Measurements from ENCODE around the gene HMGB2.

The HMGB2 gene

GRCh38 chr4:173380987-173381386 lies 46.8 kb upstream of the HMGB2 start:
- TF ChIP-seq, protein P1, sequence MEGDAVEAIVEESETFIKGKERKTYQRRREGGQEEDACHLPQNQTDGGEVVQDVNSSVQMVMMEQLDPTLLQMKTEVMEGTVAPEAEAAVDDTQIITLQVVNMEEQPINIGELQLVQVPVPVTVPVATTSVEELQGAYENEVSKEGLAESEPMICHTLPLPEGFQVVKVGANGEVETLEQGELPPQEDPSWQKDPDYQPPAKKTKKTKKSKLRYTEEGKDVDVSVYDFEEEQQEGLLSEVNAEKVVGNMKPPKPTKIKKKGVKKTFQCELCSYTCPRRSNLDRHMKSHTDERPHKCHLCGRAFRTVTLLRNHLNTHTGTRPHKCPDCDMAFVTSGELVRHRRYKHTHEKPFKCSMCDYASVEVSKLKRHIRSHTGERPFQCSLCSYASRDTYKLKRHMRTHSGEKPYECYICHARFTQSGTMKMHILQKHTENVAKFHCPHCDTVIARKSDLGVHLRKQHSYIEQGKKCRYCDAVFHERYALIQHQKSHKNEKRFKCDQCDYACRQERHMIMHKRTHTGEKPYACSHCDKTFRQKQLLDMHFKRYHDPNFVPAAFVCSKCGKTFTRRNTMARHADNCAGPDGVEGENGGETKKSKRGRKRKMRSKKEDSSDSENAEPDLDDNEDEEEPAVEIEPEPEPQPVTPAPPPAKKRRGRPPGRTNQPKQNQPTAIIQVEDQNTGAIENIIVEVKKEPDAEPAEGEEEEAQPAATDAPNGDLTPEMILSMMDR (IDR thresholded peaks at IDR 0.05; ENCODE audit: insufficient read depth, low read length) = no peak
- no peak for TF ChIP-seq GABPA (IDR thresholded peaks at IDR 0.05; ENCODE audit: low read depth)
- TF ChIP-seq POLR2AphosphoS5 (IDR thresholded peaks at IDR 0.05; ENCODE audit: low read depth) = no peak
- TF ChIP-seq, protein P2, sequence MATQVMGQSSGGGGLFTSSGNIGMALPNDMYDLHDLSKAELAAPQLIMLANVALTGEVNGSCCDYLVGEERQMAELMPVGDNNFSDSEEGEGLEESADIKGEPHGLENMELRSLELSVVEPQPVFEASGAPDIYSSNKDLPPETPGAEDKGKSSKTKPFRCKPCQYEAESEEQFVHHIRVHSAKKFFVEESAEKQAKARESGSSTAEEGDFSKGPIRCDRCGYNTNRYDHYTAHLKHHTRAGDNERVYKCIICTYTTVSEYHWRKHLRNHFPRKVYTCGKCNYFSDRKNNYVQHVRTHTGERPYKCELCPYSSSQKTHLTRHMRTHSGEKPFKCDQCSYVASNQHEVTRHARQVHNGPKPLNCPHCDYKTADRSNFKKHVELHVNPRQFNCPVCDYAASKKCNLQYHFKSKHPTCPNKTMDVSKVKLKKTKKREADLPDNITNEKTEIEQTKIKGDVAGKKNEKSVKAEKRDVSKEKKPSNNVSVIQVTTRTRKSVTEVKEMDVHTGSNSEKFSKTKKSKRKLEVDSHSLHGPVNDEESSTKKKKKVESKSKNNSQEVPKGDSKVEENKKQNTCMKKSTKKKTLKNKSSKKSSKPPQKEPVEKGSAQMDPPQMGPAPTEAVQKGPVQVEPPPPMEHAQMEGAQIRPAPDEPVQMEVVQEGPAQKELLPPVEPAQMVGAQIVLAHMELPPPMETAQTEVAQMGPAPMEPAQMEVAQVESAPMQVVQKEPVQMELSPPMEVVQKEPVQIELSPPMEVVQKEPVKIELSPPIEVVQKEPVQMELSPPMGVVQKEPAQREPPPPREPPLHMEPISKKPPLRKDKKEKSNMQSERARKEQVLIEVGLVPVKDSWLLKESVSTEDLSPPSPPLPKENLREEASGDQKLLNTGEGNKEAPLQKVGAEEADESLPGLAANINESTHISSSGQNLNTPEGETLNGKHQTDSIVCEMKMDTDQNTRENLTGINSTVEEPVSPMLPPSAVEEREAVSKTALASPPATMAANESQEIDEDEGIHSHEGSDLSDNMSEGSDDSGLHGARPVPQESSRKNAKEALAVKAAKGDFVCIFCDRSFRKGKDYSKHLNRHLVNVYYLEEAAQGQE (IDR thresholded peaks at IDR 0.05; ENCODE audit: insufficient replicate concordance, low read depth) = no peak
- TF ChIP-seq SPI1 (IDR thresholded peaks at IDR 0.05; ENCODE audit: borderline replicate concordance, low read depth) = no peak
- no peak for DNase-seq (ENCODE audit: low read depth in 1 of 2, low spot score in 1 of 2)
- Histone ChIP-seq H3K27ac (replicated peaks) (no peak overlapping the region), H3K27me3 (ENCODE audit: insufficient read depth, poor library complexity, severe bottlenecking) (no peaks in the 10 kb centered on the region), H3K4me3 (replicated peaks; ENCODE audit: insufficient read depth, low read length) (no peak overlapping the region)

DNA sequence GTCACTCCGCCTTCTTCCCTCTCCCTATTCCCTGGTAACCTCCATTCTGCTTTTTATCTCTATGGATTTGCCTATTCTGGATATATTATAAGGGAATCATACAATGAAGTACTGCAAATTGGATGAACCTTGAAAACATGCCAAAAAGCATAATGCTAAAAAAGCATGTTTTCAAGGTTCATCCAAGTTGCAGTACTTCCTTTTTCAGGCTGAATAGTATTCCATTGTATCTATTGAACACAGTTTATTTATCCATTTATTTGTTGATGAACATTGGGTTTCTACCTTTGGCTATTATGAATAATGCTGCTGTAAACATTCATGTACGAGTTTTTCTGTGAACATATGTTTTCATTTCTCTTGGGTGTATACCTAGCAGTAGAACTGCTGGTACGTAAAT lies 45.8 kb upstream of the HMGB2 start:
- no peak for DNase-seq (ENCODE audit: low read depth in 1 of 2, low spot score in 1 of 2)
- TF ChIP-seq, protein P2 (IDR thresholded peaks at IDR 0.05; ENCODE audit: insufficient replicate concordance, low read depth) = no peak
- no peak for TF ChIP-seq SPI1 (IDR thresholded peaks at IDR 0.05; ENCODE audit: borderline replicate concordance, low read depth)
- TF ChIP-seq GABPA (IDR thresholded peaks at IDR 0.05; ENCODE audit: low read depth) = no peak
- TF ChIP-seq, protein P1 (IDR thresholded peaks at IDR 0.05; ENCODE audit: insufficient read depth, low read length) = no peak
- no peak for TF ChIP-seq POLR2AphosphoS5 (IDR thresholded peaks at IDR 0.05; ENCODE audit: low read depth)
- no peak overlapping the region for H3K27ac ChIP-seq (replicated peaks)
- no peak overlapping the region for H3K4me3 ChIP-seq (replicated peaks; ENCODE audit: insufficient read depth, low read length)
- no peaks in the 10 kb centered on the region for H3K27me3 ChIP-seq (ENCODE audit: insufficient read depth, poor library complexity, severe bottlenecking)

GRCh38 chr4:173374588-173374987 lies 40.4 kb upstream of the HMGB2 start:
- no peak for TF ChIP-seq SPI1 (IDR thresholded peaks at IDR 0.05; ENCODE audit: borderline replicate concordance, low read depth)
- TF ChIP-seq, protein P1 (IDR thresholded peaks at IDR 0.05; ENCODE audit: insufficient read depth, low read length) = no peak
- no peak for TF ChIP-seq POLR2AphosphoS5 (IDR thresholded peaks at IDR 0.05; ENCODE audit: low read depth)
- no peak for TF ChIP-seq GABPA (IDR thresholded peaks at IDR 0.05; ENCODE audit: low read depth)
- TF ChIP-seq, protein P2 (IDR thresholded peaks at IDR 0.05; ENCODE audit: insufficient replicate concordance, low read depth) = no peak
- no peak overlapping the region for H3K4me3 ChIP-seq (replicated peaks; ENCODE audit: insufficient read depth, low read length)
- no peak overlapping the region for H3K27ac ChIP-seq (replicated peaks)
- no peaks in the 10 kb centered on the region for H3K27me3 ChIP-seq (ENCODE audit: insufficient read depth, poor library complexity, severe bottlenecking)
- no peak for DNase-seq (ENCODE audit: low read depth in 1 of 2, low spot score in 1 of 2)
